Posterior cingulate gyrus (tissue), 11 donors: ENCODE data around the gene CDV3.

Source experiments
- DNase-seq, 10 donors: peaks; one replicate each; pipeline versions ENCODE4 v3.0.0 to v3.0.0-alpha.2; 2020 to 2021; ENCODE audit warnings: mixed read lengths in 3 of 10
- intact Hi-C: fragments of 100-400 bp; cut with DNase I; formaldehyde crosslinking; loops from one replicate; pipeline ENCODE4 v1.15.1; 2023

CDV3 gene

DNA sequence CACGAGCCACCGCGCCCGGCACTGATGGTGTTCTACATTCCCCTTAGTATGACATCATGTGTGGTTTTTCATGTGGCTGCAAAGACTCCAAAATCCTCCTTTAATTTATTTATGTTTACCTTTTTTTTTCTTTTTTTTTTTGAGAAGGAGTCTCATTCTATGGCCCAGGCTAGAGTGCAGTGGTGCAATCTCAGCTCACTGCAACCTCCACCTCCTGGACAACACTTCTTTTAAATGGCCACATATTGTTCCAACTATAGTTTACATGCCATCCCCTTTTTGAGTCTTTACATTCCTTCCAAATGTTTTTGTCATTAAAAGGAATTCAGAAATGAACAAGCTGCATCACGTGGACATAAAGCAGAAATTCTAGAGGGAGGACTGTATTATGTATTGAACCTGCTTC lies 10.3 kb upstream of the CDV3 start:
- intact Hi-C loops, result loop anchor here (10.0 kb wide), 1 partner anchor 118 kb away; no protein-coding TSS in a partner anchor

DNA sequence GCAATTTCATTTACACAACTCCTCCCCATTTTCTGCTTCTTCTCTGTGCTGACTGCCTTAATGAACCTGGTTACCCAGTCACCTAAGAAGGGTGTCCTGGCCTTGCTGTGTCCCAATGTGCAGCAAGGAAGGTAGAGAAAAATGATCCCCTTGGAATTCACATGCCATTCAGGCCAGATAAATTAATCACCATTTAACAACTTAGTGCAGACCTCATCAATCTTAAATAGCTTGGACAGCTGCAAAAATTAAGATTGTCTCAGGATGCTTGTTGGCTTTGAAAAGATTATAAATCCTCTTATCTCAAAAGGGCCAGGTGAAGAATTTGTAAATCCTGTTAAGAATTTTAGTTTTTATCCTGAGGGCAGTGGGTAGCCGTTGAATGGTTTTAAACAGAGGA lies 9.7 kb upstream of the CDV3 start:
- DNase-seq, result no peak
- intact Hi-C loops, result loop anchor here (10.0 kb wide), 1 partner anchor 119 kb away; no protein-coding TSS in a partner anchor

More for the DNA sequence above, 10.3 kb upstream of the CDV3 start:
- no peak for DNase-seq

DNA sequence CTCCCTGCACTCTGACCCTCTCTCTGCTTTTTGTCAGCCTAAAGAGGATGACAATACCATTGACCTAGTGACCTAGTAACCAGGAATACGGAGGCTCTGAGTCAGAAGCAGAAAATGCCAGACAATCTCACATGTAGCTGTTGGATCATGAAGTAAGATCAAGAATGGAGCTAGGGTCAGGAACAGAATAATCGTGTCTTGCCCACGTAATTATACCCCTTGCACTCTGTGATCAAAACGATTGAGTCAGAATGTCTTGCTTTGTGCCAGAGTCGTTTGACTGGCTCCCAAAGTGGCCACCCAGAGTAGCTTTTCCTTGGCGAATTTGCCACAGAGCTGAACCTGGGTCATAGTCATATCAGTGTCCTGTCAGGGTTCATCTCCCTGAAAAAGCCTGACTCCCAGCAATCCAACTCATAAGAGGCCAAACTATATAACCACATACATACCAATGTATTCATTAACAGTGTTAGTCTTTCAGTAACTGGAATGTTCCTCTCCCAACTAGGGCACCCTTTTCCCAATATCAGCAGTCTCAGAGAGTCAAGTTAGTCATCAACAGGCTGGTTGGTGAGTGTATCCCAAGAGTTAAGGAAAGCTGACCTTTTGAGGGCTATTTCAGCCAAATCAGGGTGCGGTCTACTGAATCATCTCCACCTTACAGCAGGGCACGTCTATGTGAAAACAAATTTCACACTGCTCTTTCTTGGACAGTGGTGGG lies 5.0 kb upstream of the CDV3 start:
- intact Hi-C loops, result loop anchor here (10.0 kb wide), 1 partner anchor 124 kb away; no protein-coding TSS in a partner anchor
- DNase-seq, result no peak

DNA sequence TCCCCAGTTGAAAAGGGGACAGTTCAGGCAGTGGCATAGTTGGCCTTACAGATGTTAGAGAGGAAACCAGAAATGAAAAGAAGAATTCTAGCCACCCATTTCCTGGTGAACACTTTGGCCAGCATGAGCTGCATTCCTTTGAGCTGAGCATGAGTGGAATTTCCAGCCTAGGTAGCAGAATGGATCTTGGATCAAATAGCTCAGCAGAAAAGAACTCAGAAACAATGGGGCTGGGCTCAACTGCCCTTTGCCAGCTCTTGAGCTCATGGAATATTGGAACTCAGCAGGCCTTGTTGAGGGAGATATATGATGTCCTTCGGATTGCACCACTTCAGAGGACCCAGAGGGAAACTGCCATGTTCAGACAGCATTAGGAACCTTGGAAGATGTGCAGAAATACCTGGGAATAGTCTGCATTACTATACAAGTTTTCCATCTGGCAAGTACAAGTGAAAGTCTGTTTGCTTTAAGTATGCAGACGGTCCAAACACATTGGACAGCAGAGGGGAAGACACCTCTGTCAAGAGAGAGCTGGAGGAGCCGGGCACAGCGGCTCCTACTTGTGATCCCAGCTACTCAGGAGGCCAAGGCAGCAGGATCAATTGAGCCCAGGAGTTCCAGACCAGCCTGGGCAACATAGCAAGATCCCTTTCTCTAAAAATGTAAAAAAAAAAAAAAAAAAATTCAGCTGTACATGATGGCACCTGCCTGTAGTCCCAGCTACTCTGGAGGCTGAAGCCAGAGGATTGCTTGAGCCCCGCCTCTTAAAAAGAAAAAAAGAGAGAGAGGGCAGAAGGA lies 3.1 kb upstream of the CDV3 start:
- no peak for DNase-seq
- intact Hi-C loops, result loop anchor here (5.0 to 10.0 kb wide), 2 partner anchors 177 to 536 kb away; partner anchors contain the start of genes TF and TMEM108

DNA sequence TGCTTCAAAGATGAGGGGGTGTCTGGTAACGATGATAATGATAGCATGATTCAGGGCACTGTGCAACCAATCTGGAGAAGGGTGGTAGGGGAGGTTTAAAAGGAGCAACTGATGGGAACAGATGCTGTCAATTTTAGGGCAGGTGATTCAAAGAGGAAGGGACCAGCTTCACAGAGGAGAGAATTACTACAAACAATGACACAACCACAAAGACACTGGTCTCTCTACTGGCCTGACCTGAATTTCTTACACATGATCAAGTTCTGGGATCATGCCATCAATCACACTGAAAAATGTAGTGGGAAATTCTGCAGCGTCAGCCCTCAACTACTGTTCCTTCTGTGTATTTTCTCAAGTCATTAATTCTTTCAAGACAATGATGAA lies 2.6 kb upstream of the CDV3 start:
- intact Hi-C loops, result loop anchor here (5.0 to 10.0 kb wide), 2 partner anchors 176 to 536 kb away; partner anchors contain the start of genes TF and TMEM108
- DNase-seq, result no peak

DNA sequence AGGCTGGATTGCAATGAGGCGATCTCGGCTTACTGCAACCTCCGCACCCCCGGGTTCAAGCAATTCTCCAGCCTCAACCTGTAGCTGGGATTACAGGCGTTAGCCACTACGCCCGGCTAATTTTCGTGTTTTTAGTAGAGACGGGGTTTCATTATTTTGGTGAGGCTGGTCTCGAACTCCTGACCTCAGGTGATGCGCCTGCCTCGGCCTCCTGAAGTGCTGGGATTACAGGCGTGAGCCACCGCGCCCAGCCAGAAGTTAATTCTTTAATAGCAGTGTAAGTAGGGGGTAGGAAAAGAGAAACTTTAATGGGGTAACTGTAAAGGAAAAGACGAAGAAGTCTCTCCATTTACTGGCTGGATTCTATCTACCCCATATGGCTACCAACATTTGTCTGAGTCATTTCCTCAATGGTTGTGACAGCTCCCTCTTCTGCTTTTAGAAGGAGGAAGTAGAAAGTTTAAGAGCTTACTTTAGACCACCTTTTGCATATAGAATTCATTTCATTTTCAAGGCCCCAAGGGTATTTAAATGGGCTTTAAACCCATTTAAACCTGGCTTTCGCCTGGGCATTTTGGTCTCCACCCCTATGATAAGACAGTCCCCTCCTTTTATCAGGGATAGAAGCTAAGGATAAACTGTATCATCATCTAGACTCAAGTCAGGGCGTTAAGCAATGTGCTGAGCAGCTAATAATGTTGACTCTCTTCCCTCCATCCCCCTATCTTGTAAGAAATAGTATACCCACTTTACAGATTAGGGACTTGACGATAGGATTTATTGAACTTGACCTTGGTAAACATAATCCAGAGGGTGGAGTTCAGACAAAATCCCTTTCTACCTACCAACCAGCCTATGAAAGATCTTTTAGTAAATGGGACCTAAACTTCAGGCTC lies 1.1 kb upstream of the CDV3 start:
- intact Hi-C loops, result loop anchor here (5.0 to 10.0 kb wide), 2 partner anchors 175 to 538 kb away; partner anchors contain the start of genes TF and TMEM108
- DNase-seq, result peak in 1 of 10 donors; percentile 65

DNA sequence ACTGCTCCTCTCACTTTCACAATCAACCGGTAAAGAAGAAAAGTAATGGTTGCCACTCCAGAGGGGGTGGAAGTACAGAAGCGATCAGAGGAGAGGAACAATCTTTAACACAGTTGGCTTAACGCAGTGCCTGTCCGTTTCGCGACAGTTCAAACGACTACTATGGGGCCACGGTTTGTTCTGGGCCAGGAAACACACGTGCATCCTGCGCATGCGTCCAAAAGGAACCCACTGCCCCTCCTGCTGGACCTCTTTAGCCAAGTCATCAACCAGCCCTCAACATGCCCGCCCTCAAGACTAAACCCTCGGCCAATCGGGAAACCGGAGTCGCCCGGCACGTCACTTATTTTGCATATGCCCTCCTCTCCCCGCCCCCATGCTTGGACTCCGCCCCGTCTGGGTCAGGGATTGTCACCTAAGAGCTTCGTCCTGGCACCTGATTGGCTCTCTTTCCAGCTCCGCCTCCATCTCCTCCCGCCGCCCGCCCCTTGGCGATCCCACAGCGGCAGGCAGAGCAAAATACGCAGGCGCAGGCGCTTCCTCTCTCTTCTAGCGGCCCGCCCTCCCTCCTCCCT lies 345 bp upstream of the CDV3 start:
- intact Hi-C loops, result loop anchor here (5.0 to 10.0 kb wide), 2 partner anchors 174 to 538 kb away; partner anchors contain the start of genes TF and TMEM108
- peak; percentile 100 for DNase-seq

DNA sequence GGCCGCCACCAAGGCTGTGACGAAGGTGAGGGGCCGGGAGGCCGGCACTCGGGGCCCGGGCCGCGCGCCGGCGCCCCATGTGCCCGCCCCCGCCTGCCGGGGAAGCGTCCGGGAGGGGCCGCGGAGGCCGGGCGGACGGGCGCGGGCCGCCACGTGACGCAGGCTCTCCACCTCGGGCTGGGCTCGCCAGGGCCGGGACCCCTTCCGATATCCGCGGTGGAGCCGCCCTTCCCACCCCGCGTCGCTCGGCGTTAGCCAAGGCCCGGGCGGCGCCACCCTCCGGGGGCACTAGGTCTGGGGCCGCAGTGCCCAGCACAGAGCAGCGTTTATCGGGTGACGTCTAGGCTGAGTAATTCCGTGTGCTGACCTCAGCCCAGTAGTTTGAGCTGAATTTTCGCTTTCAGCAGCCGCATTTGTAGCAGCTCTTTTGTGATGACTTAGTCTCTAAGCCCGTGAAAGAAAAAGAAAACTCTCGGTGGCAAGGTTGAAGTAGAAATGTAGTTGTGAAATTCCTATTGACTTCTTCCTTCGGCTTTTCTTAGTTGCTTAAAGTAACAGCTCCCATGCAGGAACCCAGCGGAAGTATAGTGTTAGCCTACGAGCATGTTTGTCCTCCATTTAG lies 885 bp downstream of the CDV3 start:
- intact Hi-C loops, result loop anchor here (2.0 to 10.0 kb wide), 3 partner anchors 173 to 852 kb away; partner anchors contain the start of genes NPHP3, TF and TMEM108
- peak; percentile 38 to 95 (median 54) for DNase-seq

DNA sequence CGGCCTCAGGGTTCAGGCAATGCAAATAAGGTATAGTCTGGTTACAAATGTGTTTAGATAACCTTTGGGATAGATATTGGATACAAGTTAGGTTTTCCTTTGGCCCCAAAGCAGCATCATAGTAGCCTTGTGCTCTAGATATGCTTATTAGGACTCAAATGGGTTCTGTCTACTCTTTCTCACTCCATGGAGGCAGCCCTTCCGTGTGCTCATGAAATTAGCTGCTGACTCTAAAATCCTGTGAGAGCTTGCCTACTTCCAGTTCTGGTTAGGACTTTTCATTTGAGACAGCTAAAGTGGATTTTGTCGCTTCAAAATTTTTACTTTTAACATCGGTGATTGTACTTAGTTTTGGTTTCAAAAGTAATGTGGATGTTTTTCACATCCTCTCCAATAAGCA lies 1.6 kb downstream of the CDV3 start:
- DNase-seq, result no peak
- intact Hi-C loops, result loop anchor here (2.0 to 10.0 kb wide), 2 partner anchors 540 to 852 kb away; partner anchors contain the start of genes NPHP3 and TMEM108

DNA sequence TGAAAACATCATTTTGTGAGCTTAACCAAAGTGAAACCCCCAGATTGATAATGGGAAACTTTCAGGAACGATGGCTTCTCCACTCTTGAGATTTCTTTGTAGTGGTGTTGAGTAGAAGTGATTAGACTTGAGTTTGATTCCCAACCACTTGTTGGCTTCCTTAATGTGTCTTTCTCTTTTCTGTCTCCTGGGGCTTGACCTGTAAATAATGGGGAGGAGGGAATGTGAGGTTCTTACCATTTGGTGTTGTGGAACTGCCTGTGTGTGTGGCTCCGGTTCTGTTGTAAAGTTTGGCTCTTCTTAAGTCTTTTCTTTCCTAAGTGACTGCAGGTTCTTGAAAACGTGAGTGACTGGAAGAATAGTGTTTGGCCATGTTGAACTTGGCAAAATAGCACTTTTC lies 2.7 kb downstream of the CDV3 start:
- DNase-seq, result no peak
- intact Hi-C loops, result loop anchor here (10.0 kb wide), 1 partner anchor 541 kb away; the partner anchor contains the start of gene TMEM108

DNA sequence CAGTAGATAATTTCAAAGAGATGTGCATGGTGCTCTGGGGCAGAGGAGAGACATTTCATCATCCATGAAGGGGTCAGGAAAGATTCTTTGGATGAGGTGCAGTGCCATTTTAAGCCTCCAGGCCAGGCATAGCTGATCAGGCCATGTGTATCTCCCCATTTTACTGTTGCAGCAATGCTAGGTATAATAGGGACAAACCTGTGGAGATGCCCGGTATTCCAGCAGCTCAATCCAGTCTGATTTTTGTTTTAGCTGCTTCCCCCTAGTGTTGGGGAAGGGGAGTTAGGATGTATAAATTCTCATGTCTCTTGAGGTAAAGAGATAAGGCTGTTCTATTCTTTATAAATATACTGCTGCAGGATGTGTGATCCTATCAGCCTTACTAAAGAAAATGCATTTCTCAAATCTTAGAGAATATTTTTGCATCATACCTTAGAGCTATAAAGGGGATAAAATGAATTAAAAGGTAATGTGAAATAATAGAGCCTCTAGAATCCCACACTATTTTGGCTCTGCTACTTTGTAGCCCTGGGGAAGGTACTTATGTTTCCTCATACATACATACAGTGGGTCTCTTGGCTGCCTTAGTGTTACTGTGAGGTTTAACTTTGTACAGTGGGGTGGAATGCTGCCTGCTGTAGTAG lies 5.2 kb downstream of the CDV3 start:
- intact Hi-C loops, result loop anchor here (10.0 kb wide), 1 partner anchor 544 kb away; the partner anchor contains the start of gene TMEM108
- DNase-seq, result no peak

DNA sequence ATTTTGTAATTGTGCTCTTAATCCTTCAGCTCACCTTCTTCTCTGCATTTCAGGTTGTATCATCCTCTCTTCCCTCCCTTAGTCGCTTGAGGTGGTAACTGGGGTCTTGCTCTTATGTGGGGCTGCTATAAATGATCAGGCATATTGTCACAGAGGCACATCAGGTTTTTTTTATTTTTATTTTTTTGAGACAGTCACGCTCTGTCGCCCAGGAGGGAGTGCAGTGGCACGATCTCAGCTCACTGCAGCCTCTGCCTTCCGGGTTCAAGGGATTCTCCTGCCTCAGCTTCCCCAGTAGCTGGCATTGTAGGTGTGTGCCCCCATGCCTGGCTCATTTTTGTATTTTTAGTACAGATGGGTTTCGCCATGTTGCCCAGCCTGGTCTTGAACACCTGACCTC lies 9.9 kb downstream of the CDV3 start:
- no peak for DNase-seq
- intact Hi-C loops, result no loop called here

DNA sequence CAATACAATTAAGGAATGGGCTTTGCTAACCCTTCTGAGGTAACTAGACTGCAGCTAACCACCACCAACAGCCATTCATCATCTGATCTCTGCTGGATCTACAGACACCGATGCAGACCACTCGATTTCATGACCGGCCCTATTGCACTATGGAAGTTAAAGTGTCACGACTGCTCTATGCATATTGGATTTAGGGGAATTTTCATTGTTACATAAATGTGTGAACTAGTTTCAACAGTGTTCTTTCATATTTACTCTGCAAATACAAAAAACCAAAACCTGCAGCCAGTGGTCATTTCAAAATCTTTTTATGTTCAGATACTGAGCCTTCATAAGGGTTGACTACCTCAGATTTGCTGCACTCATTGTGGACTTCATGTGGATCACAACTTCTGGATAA lies 14.5 kb downstream of the CDV3 start:
- no peak for DNase-seq
- intact Hi-C loops, result no loop called here

DNA sequence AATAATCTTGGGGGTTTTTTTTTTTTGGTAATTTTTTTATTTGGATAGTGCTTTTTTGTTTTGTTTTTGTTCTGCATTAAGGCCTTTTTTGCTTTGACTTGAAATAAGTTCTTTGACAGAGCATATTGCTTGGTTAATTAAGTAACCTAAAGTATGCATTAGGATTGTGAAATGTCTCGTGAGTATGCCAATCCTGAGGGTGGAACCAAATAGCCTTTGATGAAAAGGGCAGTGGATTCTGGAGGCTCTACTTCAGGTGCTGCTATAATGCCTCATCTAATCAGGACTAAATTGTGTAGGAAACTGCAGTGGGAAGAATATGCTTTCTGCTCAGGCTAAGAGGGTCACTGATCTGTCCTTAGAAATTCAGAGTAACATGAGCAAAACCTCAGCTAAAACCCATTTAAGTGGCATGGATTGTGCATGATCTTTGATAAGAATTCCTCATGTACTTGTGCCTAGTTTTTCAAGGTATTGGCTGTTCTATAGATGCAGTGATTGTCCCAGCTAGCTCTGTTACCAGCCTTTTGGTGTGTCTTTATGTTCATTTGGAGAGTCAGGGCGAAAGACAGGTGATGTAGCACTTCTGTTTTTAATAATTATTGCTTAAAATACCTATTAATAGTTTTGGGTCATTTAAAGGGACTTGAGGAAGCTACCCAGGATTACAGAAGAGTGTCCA lies 15.4 kb downstream of the CDV3 start:
- intact Hi-C loops, result no loop called here
- DNase-seq, result no peak

DNA sequence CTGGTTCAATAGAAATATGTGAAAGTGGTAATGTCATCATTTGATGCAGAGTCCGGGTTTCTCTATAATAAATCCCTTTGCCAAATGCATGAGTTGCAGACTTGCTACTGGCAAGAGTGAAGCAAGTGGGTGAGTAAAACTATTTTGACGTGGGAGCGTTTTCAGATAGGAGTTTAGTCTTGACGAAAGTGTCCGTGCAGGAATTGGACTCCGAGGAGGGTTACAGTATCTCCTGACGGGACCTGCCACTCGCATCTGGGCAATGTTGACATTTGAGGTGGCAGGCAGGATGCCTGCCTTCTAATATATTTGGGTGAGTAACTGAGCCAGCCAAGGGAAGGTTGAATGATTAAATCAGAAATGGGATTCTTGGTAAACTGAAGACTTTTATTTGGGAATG lies 16.0 kb downstream of the CDV3 start:
- DNase-seq, result no peak
- intact Hi-C loops, result no loop called here

DNA sequence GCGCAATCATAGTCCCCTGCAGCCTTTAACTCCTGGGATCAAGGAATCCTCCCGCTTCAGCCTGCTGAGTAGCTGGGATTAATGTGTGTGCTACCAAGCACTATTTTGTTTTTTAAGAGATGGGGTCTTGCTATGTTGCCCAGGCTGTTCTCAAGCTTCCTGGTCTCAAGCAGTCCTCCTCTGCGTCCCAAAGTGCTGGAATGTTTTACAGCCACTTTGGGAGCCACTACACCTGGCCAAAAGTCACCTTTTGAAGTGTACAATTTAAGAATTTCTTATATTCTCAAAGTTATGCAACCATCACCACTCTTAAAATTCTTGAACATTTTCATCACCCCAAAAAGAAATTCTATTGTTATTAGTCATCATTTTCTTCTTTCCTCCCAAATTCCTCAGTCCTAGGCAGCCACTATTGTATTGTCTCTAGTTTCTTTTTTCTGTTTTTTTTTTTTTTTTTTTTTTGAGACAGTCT lies 17.8 kb downstream of the CDV3 start:
- DNase-seq, result no peak
- intact Hi-C loops, result no loop called here

DNA sequence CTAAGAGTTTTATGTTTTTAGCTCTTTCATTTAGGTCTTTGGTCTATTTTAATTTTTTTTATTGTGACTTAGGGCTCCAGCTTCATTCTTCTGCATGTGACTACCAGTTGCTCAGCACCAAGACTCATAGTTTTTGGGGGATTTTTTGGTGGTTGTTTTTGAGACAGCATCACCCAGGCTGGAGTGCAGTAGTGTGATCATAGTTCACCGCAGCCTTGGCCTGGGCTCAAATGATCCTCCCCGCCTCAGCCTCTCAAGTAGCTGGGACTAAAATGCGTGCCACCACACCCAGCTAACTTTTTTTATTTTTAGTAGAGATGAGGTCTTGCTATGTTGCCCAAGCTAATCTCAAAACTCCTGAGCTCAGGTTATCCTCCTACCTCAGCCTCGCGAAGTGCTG lies 19.4 kb downstream of the CDV3 start:
- no peak for DNase-seq
- intact Hi-C loops, result no loop called here

DNA sequence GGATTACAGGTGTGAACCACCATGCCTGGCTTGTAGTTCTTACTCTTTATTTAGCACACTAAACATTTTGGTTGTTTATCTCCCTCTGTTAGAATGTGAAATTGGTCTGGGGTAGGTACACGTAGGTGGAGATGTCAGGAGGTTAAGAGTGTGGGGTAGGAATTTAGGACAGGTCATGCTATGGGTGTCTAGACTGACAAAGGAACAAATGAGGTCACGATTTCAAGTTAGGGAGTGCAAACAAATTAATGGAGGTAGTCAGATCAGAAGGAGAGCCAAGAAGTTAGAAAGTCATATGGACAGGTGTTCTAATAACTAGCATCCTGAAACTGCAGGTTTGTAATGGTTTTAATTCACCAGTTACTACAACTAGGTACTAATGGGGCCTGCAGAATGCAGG lies 19.8 kb downstream of the CDV3 start:
- intact Hi-C loops, result no loop called here
- no peak for DNase-seq
